Measurements from ENCODE around the gene COBL. TPM values are rescaled to one million over a fixed set of nuclear protein-coding genes. Genes with fewer than 3 reads are reported as not detected.
A peak's percentile ranks its signal among the peaks of the same experiment; 100 is the strongest.

The COBL gene
- total RNA-seq, 1 experiment from 2014 or later, result not detected

DNA sequence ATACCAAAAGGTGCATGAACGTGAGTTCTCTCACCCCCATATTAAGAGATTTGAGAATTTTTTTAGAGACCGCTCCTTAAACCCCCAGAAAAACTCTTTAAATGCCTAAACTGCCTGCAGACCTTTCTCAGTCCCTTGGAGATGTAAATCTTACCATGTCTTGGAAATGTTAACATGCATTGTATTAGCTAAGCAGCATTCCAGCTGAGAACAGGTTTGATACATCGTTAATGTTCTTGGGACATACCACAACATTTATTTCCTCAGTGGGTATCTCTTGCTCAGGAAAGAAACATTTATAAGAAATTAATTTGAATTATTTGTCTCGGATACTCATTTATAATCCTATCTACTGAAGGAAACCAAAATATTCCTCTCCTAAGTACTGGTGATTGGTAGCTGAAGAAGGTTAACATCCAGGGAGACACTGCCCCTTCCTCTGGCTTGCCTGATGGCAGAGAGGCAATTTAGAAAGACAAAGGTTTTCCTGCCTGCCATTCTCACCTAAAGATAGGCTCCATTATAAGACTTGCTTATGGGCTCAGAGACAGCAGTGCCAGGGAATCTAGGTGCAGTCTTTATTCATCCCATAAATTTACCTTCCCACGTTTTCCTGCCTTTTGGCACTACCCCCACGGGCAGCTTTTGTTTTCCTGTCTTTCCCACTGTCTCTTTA, 141.2 kb downstream of the COBL start:
- H3K4me2 ChIP-seq (ENCODE audit: low read depth, low read length, poor library complexity, severe bottlenecking), result no peak overlapping the region
- no peaks in the 10 kb centered on the region for H3K9me2 ChIP-seq (replicated peaks; ENCODE audit: insufficient read depth, low read length)
- H3K4me1 ChIP-seq (ENCODE audit: low read length), result no peaks in the 10 kb centered on the region
- no peaks in the 10 kb centered on the region for H3K9me3 ChIP-seq (ENCODE audit: low read length)
- H4K20me1 ChIP-seq (ENCODE audit: insufficient read depth, low read depth, low read length), result no peaks in the 10 kb centered on the region
- no peaks in the 10 kb centered on the region for H3K36me3 ChIP-seq (ENCODE audit: insufficient read depth, low read length)
- H2AFZ ChIP-seq (ENCODE audit: low read length), result no peak overlapping the region
- no peaks in the 10 kb centered on the region for H3K79me2 ChIP-seq (ENCODE audit: low read length)
- no peak for DNase-seq
- no peaks in the 10 kb centered on the region for H3K27me3 ChIP-seq (ENCODE audit: low read length)
- no peak overlapping the region for H3K9ac ChIP-seq (ENCODE audit: low read length)
- H3K4me3 ChIP-seq (ENCODE audit: low read length), result no peak overlapping the region
- no peak overlapping the region for H3K27ac ChIP-seq (ENCODE audit: low read length)

DNA sequence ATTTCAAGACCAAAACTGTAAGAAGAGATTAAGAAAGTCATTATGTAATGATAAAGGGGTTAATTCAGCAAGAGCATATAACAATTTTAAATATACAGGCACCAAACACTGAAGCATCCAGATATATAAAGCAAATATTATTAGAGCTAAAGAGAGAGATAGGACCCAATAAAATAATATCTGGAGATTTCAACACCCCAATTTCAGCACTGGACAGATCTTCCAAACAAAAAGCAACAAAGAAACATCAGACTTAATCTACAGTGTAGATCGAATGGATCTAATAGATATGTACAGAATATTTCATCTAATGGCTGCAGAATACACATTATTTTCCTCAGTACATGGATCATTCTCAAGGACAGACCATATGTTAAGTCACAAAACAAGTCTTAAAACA, 151.3 kb downstream of the COBL start:
- no peaks in the 10 kb centered on the region for H3K27me3 ChIP-seq (ENCODE audit: low read length)
- H3K9ac ChIP-seq (ENCODE audit: low read length), result no peak overlapping the region
- no peaks in the 10 kb centered on the region for H3K79me2 ChIP-seq (ENCODE audit: low read length)
- H2AFZ ChIP-seq (ENCODE audit: low read length), result no peak overlapping the region
- no peaks in the 10 kb centered on the region for H3K36me3 ChIP-seq (ENCODE audit: insufficient read depth, low read length)
- no peaks in the 10 kb centered on the region for H3K9me3 ChIP-seq (ENCODE audit: low read length)
- H3K4me3 ChIP-seq (ENCODE audit: low read length), result no peak overlapping the region
- H3K4me2 ChIP-seq (ENCODE audit: low read depth, low read length, poor library complexity, severe bottlenecking), result no peak overlapping the region
- no peak for DNase-seq
- no peaks in the 10 kb centered on the region for H3K9me2 ChIP-seq (replicated peaks; ENCODE audit: insufficient read depth, low read length)
- H4K20me1 ChIP-seq (ENCODE audit: insufficient read depth, low read depth, low read length), result no peaks in the 10 kb centered on the region
- no peak overlapping the region for H3K27ac ChIP-seq (ENCODE audit: low read length)
- H3K4me1 ChIP-seq (ENCODE audit: low read length), result no peaks in the 10 kb centered on the region

DNA sequence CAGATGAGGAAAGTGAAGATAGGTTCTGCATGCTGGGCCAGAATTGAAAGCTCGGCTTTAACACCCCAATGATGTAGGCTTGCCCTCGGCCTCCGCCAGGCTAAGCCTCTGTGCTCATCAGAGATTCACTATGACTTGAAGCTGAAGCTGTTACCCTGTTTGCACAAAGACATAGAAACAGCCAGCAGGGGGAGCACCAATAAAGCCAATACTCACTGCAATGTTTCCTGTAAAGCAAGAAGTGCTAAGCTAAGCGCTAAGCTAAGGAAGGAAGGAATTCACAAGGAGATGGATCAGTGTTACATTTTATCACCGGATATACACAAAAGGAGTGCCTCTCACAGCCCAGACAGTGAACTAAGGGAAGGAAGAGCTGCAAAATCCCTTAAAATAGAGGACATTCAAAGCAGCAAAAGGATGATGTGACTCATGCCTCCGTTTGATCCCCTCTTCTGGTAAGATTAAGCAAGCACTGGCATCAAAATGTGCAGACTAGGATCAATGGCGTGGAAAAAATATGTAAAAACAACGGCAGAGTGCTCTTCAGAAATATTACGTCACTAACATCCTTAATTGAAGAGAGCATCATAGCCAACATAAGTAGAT, 153.8 kb downstream of the COBL start:
- H3K9me3 ChIP-seq (ENCODE audit: low read length), result no peaks in the 10 kb centered on the region
- no peak overlapping the region for H3K4me2 ChIP-seq (ENCODE audit: low read depth, low read length, poor library complexity, severe bottlenecking)

DNA sequence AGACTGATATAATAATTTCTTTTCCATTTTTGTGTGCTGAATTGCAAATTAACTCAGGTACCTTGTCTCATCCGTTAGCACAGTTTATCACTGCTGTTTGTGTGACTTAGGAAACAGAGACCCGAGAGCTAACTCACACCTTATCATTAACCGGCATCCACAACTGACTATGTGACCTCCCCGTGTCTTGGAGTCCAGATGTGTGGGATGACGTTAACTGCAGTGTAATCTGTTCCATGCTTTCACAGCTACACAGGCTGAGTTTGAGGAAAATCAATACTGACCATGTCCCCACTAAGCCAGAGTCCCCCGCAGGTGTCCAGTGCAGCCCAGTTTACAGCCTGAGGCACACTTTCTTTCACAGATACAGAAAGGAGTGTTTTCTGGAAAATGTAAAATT, 154.7 kb downstream of the COBL start:
- no peak overlapping the region for H3K9ac ChIP-seq (ENCODE audit: low read length)
- H2AFZ ChIP-seq (ENCODE audit: low read length), result no peak overlapping the region
- H3K27ac ChIP-seq (ENCODE audit: low read length), result no peak overlapping the region
- no peaks in the 10 kb centered on the region for H4K20me1 ChIP-seq (ENCODE audit: insufficient read depth, low read depth, low read length)
- no peaks in the 10 kb centered on the region for H3K9me2 ChIP-seq (replicated peaks; ENCODE audit: insufficient read depth, low read length)
- H3K4me1 ChIP-seq (ENCODE audit: low read length), result no peaks in the 10 kb centered on the region
- H3K36me3 ChIP-seq (ENCODE audit: insufficient read depth, low read length), result no peaks in the 10 kb centered on the region
- H3K4me3 ChIP-seq (ENCODE audit: low read length), result no peak overlapping the region
- H3K27me3 ChIP-seq (ENCODE audit: low read length), result no peaks in the 10 kb centered on the region
- no peaks in the 10 kb centered on the region for H3K79me2 ChIP-seq (ENCODE audit: low read length)
- DNase-seq, result no peak
- H3K9me3 ChIP-seq (ENCODE audit: low read length), result no peaks in the 10 kb centered on the region
- H3K4me2 ChIP-seq (ENCODE audit: low read depth, low read length, poor library complexity, severe bottlenecking), result no peak overlapping the region

More for the DNA sequence above, 153.8 kb downstream of the COBL start:
- Histone ChIP-seq H3K4me1 (ENCODE audit: low read length) (no peaks in the 10 kb centered on the region), H4K20me1 (ENCODE audit: insufficient read depth, low read depth, low read length) (no peaks in the 10 kb centered on the region), H3K36me3 (ENCODE audit: insufficient read depth, low read length) (no peaks in the 10 kb centered on the region), H3K9me2 (replicated peaks; ENCODE audit: insufficient read depth, low read length) (no peaks in the 10 kb centered on the region), H2AFZ (ENCODE audit: low read length) (no peak overlapping the region), H3K27me3 (ENCODE audit: low read length) (no peaks in the 10 kb centered on the region), H3K79me2 (ENCODE audit: low read length) (no peaks in the 10 kb centered on the region), H3K9ac (ENCODE audit: low read length) (no peak overlapping the region), H3K27ac (ENCODE audit: low read length) (no peak overlapping the region), H3K4me3 (ENCODE audit: low read length) (no peak overlapping the region)
- DNase-seq, result peak; percentile 87

DNA sequence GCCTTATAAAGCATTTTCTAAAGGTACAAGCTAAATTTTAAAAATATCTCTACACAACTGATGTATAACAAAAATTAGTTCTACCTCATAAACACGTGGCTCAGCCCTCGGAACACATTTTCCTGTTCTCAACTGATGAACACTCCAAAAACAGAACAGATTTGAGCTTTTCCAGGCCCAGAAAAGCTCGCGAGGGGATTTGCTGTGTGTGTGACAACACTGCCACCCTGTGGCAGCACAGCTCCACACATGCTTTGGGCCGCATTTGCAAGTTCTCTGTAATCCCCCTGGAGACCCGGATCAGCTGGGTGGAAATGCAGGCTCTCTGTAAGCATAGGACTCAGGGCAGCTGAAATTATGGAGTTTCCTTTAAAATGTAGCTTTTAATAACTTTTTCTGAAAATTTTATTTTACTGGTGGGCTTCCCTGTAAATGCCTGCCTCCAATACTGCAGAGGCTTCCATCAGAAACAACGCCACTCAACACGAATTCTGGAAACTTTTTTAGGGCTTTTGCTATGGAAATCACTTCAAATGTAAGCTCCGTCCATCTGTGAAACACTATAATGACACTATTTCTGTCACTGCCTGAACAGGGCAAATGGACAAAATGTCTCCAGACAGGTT, 155.5 kb downstream of the COBL start:
- Histone ChIP-seq H2AFZ (ENCODE audit: low read length) (no peak overlapping the region), H3K27me3 (ENCODE audit: low read length) (no peaks in the 10 kb centered on the region), H3K4me1 (ENCODE audit: low read length) (no peaks in the 10 kb centered on the region), H3K9me2 (replicated peaks; ENCODE audit: insufficient read depth, low read length) (no peaks in the 10 kb centered on the region), H4K20me1 (ENCODE audit: insufficient read depth, low read depth, low read length) (no peaks in the 10 kb centered on the region), H3K36me3 (ENCODE audit: insufficient read depth, low read length) (no peaks in the 10 kb centered on the region), H3K79me2 (ENCODE audit: low read length) (no peaks in the 10 kb centered on the region), H3K9ac (ENCODE audit: low read length) (no peak overlapping the region), H3K4me2 (ENCODE audit: low read depth, low read length, poor library complexity, severe bottlenecking) (no peak overlapping the region), H3K27ac (ENCODE audit: low read length) (no peak overlapping the region), H3K9me3 (ENCODE audit: low read length) (no peaks in the 10 kb centered on the region), H3K4me3 (ENCODE audit: low read length) (no peak overlapping the region)
- peak; percentile 82 for DNase-seq

DNA sequence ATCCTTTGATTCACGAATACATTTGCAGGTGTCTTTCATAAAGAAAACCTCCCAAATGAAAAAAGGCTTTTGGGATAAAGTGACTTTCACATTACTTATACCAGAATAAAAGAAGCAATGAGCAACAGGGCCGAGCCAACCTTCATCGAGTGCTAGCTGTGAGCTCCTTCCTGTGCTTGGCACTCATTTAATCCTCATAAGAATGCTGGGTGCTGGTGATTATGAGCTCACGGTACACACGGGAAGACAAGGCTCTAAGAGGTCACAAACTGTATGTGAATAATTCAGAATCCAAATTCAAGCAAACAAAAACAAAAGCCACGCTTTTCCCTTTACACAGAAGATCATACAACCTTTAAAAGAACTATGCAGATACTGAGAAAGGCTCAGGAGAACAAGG, 156.2 kb downstream of the COBL start:
- no peaks in the 10 kb centered on the region for H4K20me1 ChIP-seq (ENCODE audit: insufficient read depth, low read depth, low read length)
- no peaks in the 10 kb centered on the region for H3K9me2 ChIP-seq (replicated peaks; ENCODE audit: insufficient read depth, low read length)
- no peak overlapping the region for H3K9ac ChIP-seq (ENCODE audit: low read length)
- H3K4me2 ChIP-seq (ENCODE audit: low read depth, low read length, poor library complexity, severe bottlenecking), result no peak overlapping the region
- H3K36me3 ChIP-seq (ENCODE audit: insufficient read depth, low read length), result no peaks in the 10 kb centered on the region
- no peak for DNase-seq
- H2AFZ ChIP-seq (ENCODE audit: low read length), result no peak overlapping the region
- no peak overlapping the region for H3K27ac ChIP-seq (ENCODE audit: low read length)
- no peaks in the 10 kb centered on the region for H3K9me3 ChIP-seq (ENCODE audit: low read length)
- no peaks in the 10 kb centered on the region for H3K27me3 ChIP-seq (ENCODE audit: low read length)
- no peak overlapping the region for H3K4me3 ChIP-seq (ENCODE audit: low read length)
- H3K4me1 ChIP-seq (ENCODE audit: low read length), result no peaks in the 10 kb centered on the region
- no peaks in the 10 kb centered on the region for H3K79me2 ChIP-seq (ENCODE audit: low read length)

DNA sequence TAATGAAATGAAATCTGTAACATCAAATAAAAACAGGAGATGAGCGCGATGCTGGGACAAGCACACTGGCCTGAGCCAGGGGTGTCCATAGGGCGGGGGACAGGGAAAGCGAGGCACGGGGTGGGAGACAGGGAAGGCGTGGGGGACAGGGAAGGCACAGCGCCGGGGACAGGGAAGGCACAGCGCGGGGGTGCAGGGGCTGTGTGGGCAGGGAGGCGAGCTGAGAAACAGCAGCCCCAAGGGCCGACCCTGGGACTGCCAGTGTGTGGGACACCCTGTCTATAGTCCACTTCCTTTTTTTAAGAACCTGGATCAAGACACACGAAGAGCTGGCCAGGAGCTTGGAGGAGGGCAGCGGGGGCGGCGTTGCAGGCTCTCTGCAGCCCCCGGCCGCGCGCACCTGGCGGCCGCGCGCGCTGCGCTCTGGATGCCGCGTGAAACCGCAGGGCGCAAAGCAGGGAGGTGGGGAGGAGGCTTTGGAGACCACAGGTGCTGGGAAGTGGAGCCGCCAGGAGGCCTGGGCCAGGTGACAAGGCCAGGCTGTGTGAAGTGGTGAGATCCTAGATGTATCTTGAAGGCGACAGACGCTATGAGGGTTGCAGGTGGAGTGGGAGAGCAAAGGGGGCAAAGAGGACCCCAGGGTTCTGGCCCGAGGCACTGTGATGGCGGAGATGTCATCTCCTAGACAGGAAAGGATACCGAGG, 157.7 kb downstream of the COBL start:
- Histone ChIP-seq H3K79me2 (ENCODE audit: low read length) (no peaks in the 10 kb centered on the region), H3K4me1 (ENCODE audit: low read length) (no peaks in the 10 kb centered on the region), H2AFZ (ENCODE audit: low read length) (no peak overlapping the region), H3K4me3 (ENCODE audit: low read length) (no peak overlapping the region), H3K9me3 (ENCODE audit: low read length) (no peaks in the 10 kb centered on the region), H3K9me2 (replicated peaks; ENCODE audit: insufficient read depth, low read length) (no peaks in the 10 kb centered on the region), H3K4me2 (ENCODE audit: low read depth, low read length, poor library complexity, severe bottlenecking) (no peak overlapping the region), H3K36me3 (ENCODE audit: insufficient read depth, low read length) (no peaks in the 10 kb centered on the region), H3K27ac (ENCODE audit: low read length) (no peak overlapping the region), H4K20me1 (ENCODE audit: insufficient read depth, low read depth, low read length) (no peaks in the 10 kb centered on the region), H3K27me3 (ENCODE audit: low read length) (no peaks in the 10 kb centered on the region), H3K9ac (ENCODE audit: low read length) (no peak overlapping the region)
- no peak for DNase-seq

DNA sequence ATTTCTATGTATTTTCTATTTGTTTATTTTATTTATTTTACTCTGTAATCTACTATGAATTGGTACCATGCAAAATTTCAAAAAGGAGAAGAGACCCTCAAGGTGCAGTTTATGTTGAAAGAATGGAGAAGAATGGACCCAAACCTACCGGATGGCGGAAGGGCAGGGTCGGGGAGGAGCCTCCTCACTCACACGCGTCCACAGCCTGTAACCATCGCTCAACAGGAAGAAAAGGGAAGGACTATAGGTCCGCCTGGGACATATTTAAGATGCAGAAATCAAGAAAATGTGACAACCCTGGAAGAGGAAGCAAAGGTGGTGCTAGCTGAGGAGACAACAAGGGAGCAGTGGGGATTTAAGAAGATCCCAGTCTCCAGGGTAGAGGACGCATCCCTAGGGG, 158.4 kb downstream of the COBL start:
- no peak overlapping the region for H3K9ac ChIP-seq (ENCODE audit: low read length)
- H4K20me1 ChIP-seq (ENCODE audit: insufficient read depth, low read depth, low read length), result no peaks in the 10 kb centered on the region
- H2AFZ ChIP-seq (ENCODE audit: low read length), result no peak overlapping the region

More for the DNA sequence above, 158.4 kb downstream of the COBL start:
- H3K4me1 ChIP-seq (ENCODE audit: low read length), result no peaks in the 10 kb centered on the region
- H3K36me3 ChIP-seq (ENCODE audit: insufficient read depth, low read length), result no peaks in the 10 kb centered on the region
- no peak for DNase-seq
- no peaks in the 10 kb centered on the region for H3K9me2 ChIP-seq (replicated peaks; ENCODE audit: insufficient read depth, low read length)
- no peak overlapping the region for H3K27ac ChIP-seq (ENCODE audit: low read length)
- H3K4me2 ChIP-seq (ENCODE audit: low read depth, low read length, poor library complexity, severe bottlenecking), result no peak overlapping the region
- H3K27me3 ChIP-seq (ENCODE audit: low read length), result no peaks in the 10 kb centered on the region
- H3K9me3 ChIP-seq (ENCODE audit: low read length), result no peaks in the 10 kb centered on the region
- H3K4me3 ChIP-seq (ENCODE audit: low read length), result no peak overlapping the region
- H3K79me2 ChIP-seq (ENCODE audit: low read length), result no peaks in the 10 kb centered on the region

Data from Karpas-422 (cell line).